ENCODE measurements around the gene STIMATE.

The STIMATE gene

DNA sequence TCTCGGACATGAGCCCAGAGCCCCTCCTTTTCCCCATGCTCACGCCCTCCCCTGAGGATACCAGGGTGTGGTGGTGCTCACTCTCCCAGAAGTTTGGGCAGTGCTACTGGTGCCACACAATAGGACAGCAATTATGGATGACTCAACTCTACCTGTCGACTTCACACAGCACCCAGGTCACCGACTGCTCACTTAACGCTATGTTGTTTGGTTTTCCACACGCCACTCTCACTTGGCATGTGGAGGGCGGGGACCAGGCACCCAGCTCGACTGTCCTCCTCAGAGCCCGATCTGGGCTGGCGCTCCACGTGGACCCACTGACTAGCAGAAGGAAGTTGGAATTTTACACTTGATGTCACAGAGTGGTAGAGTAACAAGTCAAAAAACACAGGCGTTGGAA, 30.9 kb downstream of the STIMATE start:
- DNase-seq (ENCODE audit: low read depth in 2 of 2): no peak

DNA sequence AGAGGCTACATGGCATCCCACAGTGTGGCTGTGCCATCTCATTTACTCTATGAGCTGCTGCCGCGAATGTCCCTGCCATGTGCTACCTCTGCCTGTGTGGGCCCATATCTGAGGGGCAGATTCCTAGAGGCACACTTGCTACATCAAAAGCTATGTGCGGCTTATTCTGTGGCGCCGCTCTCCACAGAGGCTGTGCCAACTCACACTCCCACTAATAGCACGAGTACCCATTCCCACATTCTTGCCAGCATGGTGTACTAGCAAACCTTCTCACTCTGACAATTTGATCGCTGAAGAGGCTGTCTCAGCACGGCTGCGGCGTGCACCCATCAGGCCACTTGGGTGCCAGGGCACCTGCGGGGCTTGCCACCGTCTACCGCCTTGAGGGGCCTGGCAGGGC, 31.4 kb downstream of the STIMATE start:
- no peak for DNase-seq (ENCODE audit: low read depth in 2 of 2)

DNA sequence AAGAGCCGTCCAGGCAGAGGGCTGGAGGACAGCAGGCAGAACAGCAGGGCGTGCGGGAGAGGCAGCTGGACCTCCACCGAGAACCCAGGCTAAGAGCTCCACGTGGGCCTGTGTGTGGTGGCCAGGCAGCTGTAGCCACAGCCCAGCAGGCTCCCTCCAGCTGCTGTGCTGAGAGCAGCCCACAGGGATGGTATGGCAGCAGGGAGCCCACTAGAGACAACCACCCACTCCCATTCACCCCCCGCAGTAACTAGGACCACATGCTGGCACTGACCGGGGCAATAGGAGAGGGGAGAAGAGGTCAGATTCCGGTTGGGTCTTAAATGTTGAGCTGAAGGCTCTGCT, 37.0 kb downstream of the STIMATE start:
- DNase-seq (ENCODE audit: low read depth in 2 of 2): no peak

GRCh38 chr3:52859686-52860423, 37.5 kb downstream of the STIMATE start:
- DNase-seq (ENCODE audit: low read depth in 2 of 2): no peak

DNA sequence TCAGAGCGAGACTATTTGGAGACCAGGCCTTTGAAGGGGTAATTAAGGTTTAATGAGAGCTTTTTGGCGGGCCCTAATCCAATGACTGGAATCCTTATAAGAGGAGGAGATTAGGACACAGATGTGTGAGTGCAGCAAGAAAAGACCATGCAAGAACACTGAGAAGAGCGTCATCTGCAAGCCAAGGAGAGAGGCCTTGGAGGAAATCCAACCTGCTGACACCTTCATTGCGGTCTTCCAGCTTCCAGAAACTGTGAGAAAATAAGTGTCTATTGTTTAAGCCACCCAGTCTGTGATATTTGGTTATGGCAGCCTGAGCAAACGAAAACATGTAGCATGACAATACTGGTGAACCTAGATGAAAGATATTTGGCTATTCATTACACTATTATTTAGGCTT, 39.5 kb downstream of the STIMATE start:
- no peak for DNase-seq (ENCODE audit: low read depth in 2 of 2)

DNA sequence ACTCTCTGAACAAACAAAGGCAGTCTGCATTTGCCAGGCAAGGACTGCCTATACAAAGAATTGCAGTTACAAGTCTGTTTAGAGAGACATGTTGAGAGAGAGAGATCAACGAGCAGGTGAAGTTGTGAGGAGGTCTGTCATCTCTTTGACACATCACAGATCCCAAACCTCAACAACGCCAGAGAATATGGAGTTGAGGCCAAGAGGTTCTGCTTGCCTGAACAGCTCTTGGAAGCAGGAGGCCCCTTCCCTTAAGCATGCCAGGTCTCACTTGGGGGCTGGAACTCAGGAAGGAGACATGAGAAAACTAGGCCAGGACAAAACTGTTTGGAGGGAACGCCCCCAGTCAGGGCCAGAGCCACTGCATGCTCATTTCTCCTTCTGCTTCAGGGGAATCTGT, 40.2 kb downstream of the STIMATE start:
- no peak for DNase-seq (ENCODE audit: low read depth in 2 of 2)

DNA sequence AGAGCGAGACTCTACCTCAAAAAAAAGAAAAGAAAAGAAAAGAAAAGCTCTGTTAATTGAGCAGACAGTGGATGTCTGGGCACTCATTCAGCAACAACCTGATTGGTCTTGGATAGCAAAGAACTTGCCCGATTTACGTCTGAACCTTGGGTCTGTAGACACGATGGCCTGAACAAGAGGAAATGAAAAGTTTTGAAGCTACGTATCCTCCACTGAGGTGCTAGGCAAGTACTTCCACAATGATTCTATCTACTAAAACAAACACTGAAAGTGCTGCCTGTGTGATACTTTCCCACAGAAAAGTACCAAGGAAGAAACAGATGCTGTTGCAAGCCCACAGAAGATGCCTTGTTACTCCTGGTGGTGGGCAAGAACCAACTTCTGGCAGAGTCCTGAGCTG, 40.7 kb downstream of the STIMATE start:
- no peak for DNase-seq (ENCODE audit: low read depth in 2 of 2)

DNA sequence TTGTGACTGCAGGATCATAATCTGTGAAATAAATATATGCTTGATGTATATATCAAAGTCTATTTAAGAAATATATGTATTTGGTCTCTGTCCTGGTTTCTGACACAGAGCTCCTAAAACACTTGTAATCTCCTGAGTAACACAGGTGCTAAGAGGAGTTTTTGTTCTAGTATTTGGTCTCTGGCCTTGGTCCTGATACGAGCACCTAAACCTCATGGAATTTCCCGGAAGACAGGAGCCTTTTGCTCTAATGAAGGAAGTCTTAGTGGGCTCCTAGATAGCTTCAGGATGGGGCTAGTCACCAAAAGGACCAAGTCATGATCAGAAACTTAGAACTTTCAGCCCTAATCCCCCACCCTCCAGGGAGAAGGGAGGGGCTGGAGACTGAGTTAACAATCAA, 43.3 kb downstream of the STIMATE start:
- no peak for DNase-seq (ENCODE audit: low read depth in 2 of 2)

- DNase-seq (ENCODE audit: low read depth in 2 of 2): no peak
Observed at GRCh38 chr3:52852419-52852818, 44.9 kb downstream of the STIMATE start.

- no peak for DNase-seq (ENCODE audit: low read depth in 2 of 2)
Observed at GRCh38 chr3:52851348-52851747, 46.0 kb downstream of the STIMATE start.

GRCh38 chr3:52849656-52850055, 47.7 kb downstream of the STIMATE start:
- no peak for DNase-seq (ENCODE audit: low read depth in 2 of 2)

DNA sequence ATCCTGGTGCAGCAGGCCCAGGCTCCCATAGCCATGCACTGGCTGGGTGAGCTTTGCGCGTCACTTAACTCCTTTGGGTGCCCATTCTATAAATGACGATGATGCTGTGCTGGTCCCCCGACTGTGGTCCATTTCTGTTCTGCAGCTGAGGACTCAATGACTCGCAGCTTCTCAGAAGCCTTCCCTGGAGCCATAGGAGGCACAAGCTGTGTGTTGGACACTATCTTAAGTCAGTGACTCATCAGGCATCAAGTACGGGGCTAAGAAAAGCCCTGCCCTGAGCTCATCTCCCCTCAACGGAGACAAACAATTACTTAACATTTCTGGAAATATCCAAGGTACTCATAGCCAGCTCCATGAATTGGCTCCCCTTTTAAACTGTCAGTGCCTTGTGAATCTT, 48.7 kb downstream of the STIMATE start:
- no peak for DNase-seq (ENCODE audit: low read depth in 2 of 2)

DNA sequence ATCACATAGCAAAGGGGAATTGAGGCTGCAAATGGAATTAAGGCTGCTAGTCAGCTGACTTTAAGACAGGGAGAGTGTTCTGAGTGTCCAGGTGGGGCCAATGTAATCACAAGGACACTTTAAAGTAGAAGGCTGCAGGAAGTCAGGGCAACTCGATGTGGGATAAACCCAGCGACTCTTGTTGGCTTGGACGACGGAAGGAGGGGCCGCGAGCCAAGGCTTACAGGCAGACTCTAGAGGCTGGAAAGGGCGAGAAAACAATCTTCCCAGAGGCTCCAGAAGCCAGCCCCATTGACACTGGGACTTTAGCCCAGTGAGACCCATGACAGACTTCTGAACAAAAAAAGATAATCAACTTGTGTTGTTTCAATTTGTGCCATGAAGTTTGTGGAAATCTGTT, 49.6 kb downstream of the STIMATE start:
- DNase-seq (ENCODE audit: low read depth in 2 of 2): no peak

DNA sequence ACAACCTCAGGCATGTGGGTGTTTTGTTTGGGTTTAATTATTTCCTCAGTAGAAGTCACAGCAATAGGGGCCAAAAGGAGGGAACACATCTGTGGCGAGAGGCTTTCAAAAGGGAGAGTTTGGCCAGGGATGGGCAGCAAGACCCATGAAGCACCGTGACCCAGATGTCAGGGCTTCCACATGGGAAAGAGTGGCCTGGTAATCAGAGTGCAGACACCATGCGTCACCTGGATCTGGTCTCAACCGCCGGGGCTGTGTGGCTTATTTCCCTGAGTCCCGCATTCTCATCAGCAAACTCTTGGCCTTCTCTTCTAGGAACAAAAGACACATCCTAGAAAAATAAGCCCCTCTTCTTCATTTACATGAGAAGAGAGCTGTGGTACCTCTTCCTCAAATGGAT, 50.1 kb downstream of the STIMATE start:
- no peak for DNase-seq (ENCODE audit: low read depth in 2 of 2)

GRCh38 chr3:52846432-52846965, 50.8 kb downstream of the STIMATE start:
- DNase-seq (ENCODE audit: low read depth in 2 of 2): no peak

DNA sequence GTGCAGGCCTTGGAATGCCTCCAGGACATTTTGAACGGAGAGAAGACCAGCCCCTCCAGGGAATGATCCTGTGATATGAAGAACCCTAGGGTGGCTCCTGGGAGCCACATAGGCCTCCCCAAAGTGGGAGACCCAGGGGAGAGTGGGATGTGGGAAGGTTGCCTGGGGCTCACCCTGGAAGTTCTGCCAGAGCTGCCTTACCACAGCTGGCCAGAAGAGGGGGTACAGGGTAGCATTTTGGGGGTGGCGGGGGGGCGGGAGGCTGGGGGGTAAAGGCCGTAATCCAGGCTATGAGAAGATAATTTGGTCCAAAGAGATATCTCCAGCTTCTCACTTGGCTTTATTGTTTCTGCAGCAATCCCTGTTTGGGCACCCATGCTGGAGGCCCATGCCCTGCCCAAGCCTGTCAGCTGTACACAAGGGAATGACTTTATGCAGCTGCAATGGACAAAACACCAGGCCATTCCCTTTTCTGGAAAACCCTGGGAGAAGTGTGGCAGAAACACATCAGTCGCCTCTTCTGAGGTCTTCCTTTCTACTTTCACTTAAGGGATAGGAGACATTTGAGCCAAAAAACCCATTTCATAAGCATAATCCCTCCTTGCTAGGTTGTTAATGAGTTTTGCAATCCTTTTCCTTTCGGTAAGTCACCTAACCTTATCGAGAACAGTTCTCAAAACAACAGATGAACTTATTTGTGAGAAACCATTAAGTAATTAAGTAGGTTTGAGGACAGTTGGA, 51.5 kb downstream of the STIMATE start:
- DNase-seq (ENCODE audit: low read depth in 2 of 2): no peak

DNA sequence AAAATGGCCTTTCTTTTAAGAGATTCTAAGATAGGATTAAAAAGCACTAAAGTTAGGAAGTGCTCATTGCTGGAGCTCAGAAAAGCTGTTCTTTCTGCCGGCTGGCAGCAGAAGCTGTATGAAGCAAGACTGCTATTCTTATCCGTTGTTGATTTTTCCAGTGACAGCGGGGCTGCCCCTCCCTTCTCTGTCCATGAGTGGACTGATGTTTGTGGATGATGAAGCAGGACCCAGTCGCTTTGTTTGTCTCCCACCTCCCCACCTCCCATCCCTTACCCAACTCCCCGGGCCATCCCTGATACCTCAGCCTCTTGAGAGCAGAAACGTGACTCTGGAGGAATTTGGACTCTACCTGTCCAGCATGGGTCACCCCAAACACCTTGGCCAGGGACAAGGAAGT, 52.2 kb downstream of the STIMATE start:
- no peak for DNase-seq (ENCODE audit: low read depth in 2 of 2)

- no peak for DNase-seq (ENCODE audit: low read depth in 2 of 2)
Observed at GRCh38 chr3:52844290-52844975, 52.9 kb downstream of the STIMATE start.

DNA sequence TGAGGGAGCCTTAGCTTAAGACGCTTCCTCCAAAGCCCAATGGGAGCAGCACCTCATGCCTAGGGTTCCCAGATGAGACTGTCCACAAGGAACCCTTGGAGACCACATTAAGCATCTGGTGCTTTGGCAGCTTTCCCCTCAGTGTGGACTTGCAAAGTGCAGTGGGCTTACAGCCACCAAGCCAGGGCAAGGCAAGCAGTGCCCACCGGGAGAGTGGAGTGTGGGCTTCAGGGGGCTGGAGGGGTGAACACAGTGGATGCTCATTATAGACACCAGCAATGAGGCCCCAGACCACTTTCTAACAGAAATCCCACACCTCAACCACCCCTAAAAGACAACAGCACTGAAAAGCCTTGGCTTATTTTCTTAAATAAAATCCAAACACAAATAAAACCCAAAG, 53.5 kb downstream of the STIMATE start:
- DNase-seq (ENCODE audit: low read depth in 2 of 2): no peak

- DNase-seq (ENCODE audit: low read depth in 2 of 2): no peak
Observed at GRCh38 chr3:52843108-52843865, 54.1 kb downstream of the STIMATE start.

DNA sequence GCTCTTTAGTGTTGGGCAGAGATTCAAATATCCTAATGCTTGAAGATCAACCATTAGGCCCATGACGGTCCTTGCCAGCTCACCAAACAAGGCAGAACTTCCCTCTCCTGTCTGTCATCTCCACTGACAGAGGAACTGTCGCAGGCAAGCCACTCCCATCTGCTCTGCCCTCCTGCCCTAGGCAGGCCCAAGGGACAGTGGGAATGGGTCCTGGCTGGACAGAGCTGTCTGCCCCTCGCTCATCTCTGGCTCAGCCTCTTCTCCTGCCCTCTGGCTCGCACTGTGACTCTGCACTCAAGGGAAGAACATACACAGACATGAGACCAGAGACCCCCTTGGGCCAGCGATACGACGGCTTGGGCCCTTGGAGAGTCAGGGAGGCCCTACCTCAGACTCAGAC, 54.9 kb downstream of the STIMATE start:
- no peak for DNase-seq (ENCODE audit: low read depth in 2 of 2)

DNA sequence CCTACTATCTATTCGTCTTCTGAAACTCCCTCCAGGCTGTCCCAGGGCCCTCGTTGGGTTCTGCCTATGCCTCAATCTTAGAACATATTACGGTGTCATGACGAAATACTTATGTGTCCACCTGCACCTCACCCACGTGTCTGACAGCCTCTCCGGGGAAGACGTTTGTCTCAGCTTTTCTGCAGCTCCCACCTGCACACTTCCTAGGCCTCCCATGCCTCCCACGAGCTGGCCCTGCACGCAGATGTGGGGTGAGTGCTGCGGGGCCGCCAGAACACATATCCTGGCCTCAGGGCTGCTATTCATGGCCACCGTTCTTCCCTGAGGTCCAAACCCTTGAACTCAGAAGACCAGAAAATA, 55.4 kb downstream of the STIMATE start:
- no peak for DNase-seq (ENCODE audit: low read depth in 2 of 2)

Measured in stimulated activated CD8-positive, alpha-beta memory T cell treated with anti-CD3 and anti-CD28 coated beads, Interleukin-15, amount 100 ng/mL, for 4 hours (primary cell).